SH-SY5Y (cell line): ENCODE measurements around the gene MFSD2B.

ENCODE experiments used
- GATA2 ChIP-seq: IDR thresholded peaks from 2 replicates; pipeline ENCODE4 v1.6.1; 2011; ENCODE audit warnings: mild to moderate bottlenecking, low read depth, low read length
- GATA3 ChIP-seq: IDR thresholded peaks from 2 replicates; pipeline ENCODE4 v1.6.1; 2011; ENCODE audit warnings: low read depth, mild to moderate bottlenecking, low read length, moderate library complexity

- no peak for TF ChIP-seq GATA3
- no peak for TF ChIP-seq GATA2
These were observed 39.7 kb downstream of the MFSD2B start, which contains the start of gene FKBP1B for GRCh38 chr2:24049485-24050021.
